ENCODE results near the gene CAPN10.

GRCh38 chr2:240574386-240575100 is 12.0 kb upstream of the CAPN10 start:
- TF ChIP-seq CTCF (conservative IDR thresholded peaks at IDR 0.05), result no peak
- no peak for TF ChIP-seq ZFX (IDR thresholded peaks at IDR 0.05)

Measured in C4-2B (cell line).